ENCODE measurements around the gene CDPF1.

The CDPF1 gene

GRCh38 chr22:46275455-46276122, 25.5 kb upstream of the CDPF1 start:
- in situ Hi-C loops (cut with MboI; ENCODE audit: low sequenced_read_pairs, unreplicated experiment), result no loop called here
- DNase-seq (ENCODE audit: low spot score), result no peak
- no peak for TF ChIP-seq CTCF (IDR thresholded peaks at IDR 0.05; ENCODE audit: borderline replicate concordance, control extremely low read depth, extremely low read depth, insufficient read depth, missing control alignments)

DNA sequence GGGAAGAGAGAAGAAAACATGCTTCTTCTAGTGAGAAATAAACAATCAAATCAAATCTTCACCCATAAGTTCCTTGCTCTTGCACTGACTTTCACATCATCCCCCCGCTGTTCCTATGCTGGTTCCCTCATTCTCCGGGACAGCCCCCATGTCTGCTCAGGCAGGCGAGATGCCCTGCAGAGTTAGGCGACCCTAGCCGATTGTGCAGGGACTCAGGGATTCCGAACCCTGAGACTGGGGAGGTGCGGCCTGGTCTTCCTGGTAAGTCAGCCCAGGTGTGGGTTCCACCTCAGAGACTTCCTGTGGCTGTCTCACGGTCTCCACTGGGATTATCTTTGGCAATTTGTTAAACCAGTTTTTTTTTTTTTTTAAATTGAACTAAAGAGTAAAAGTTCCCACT, 24.3 kb upstream of the CDPF1 start:
- in situ Hi-C loops (cut with MboI; ENCODE audit: low sequenced_read_pairs, unreplicated experiment), result no loop called here
- DNase-seq (ENCODE audit: low spot score), result no peak
- no peak for TF ChIP-seq CTCF (IDR thresholded peaks at IDR 0.05; ENCODE audit: borderline replicate concordance, control extremely low read depth, extremely low read depth, insufficient read depth, missing control alignments)

DNA sequence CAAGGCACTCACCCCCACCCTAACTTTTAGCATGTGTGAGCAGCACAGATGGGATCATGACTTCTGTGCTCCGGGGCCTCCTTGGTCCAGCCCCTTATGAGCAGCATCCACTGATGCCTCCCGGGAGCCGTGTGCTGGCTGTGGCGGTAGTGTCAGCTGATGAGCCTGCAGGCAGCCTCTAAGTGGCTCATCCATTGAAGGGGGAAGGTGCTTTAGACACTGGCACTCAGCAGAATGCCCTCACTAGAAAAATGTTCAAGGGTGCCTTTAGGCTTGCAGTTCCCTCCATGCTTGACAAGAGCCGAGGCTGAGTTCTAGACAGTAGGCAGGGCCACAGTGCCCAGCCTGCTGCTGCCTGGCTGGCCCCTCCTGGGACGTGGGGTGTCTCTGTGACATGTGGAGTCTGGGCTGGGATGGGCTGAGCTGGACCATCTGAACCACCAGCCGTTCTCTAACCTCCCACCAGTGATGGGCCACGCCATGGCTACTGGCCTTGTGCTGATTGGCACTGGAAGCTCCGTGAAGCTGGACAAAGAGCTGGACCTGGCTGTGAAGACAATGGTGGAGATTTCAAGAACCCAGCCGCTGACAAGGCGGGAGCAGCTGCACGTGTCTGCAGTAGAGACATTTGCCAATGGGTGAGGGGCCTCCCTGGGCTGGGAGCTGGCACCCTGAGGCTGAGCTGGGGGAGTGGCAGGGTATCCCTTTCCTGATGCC, 23.5 kb upstream of the CDPF1 start:
- DNase-seq (ENCODE audit: low spot score), result no peak
- no peak for TF ChIP-seq CTCF (IDR thresholded peaks at IDR 0.05; ENCODE audit: borderline replicate concordance, control extremely low read depth, extremely low read depth, insufficient read depth, missing control alignments)
- in situ Hi-C loops (cut with MboI; ENCODE audit: low sequenced_read_pairs, unreplicated experiment), result no loop called here

DNA sequence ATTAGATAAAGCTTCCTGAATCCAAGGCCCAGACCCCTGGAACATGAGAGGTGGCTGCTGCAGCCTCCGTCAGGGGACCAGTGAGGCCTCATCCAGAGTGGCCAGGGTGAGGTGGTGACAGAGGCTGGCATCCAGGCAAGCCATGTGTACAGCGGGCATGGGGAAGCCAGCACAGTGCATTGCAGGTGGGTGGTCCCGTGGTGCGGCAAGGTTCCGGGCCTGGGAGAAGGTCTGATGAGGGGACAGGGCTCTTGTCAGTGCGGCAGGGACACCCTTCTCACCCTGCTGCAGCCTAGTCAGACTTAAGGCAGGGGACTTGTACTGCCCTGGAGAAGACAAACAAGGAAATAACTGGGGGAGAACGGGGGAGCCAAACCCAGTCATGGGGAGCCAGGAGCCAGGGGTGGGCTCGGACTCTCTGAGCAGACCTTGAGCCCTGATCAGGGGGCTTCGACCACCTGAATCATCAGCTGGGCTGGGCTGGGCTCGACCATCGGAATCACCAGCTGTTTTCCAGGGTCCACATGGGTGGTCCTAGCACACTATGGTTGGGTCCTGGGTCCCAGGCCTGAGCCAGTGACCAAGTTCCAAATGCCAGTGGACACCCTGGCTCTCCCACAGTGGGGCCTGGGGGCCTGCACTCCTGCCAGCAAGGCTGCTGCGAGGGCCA, 22.8 kb upstream of the CDPF1 start:
- in situ Hi-C loops (cut with MboI; ENCODE audit: low sequenced_read_pairs, unreplicated experiment), result no loop called here
- TF ChIP-seq CTCF (IDR thresholded peaks at IDR 0.05; ENCODE audit: borderline replicate concordance, control extremely low read depth, extremely low read depth, insufficient read depth, missing control alignments), result no peak
- no peak for DNase-seq (ENCODE audit: low spot score)

GRCh38 chr22:46272196-46272595, 22.1 kb upstream of the CDPF1 start:
- in situ Hi-C loops (cut with MboI; ENCODE audit: low sequenced_read_pairs, unreplicated experiment), result no loop called here
- no peak for TF ChIP-seq CTCF (IDR thresholded peaks at IDR 0.05; ENCODE audit: borderline replicate concordance, control extremely low read depth, extremely low read depth, insufficient read depth, missing control alignments)
- DNase-seq (ENCODE audit: low spot score), result no peak

DNA sequence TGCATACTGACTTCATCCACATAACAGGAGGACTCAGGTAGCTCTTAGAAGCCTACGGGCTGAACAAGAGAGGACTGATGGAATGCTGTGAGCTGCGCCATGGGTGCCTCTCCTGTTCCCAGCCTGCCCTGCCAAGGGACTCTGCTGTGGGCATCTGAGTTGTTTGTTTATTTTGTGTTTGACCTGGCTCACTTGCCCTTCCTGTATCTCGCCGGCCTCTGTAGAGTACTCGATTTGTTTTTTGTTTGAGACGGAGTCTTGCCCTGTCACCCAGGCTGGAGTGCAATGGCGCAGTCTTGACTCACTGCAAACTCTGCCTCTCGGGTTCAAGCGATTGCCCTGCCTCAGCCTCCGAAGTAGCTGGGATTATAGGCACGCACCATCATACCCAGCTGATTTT, 19.5 kb upstream of the CDPF1 start:
- in situ Hi-C loops (cut with MboI; ENCODE audit: low sequenced_read_pairs, unreplicated experiment), result no loop called here
- no peak for DNase-seq (ENCODE audit: low spot score)
- TF ChIP-seq CTCF (IDR thresholded peaks at IDR 0.05; ENCODE audit: borderline replicate concordance, control extremely low read depth, extremely low read depth, insufficient read depth, missing control alignments), result no peak

All from GM13976 (cell line).